KMS-11 (cell line): ENCODE measurements around the gene SLC9A9.

Experiments
- H2AFZ ChIP-seq: fragments of 200-600 bp; sonication (generic); 2 replicates; pipeline ENCODE4 v1.6.1; 2016; ENCODE audit warnings: antibody characterized with exemption, mixed run types, low read depth
- H3K27ac ChIP-seq: fragments of 200-600 bp; sonication (generic); 2 replicates; pipeline ENCODE4 v1.6.1; 2016; ENCODE audit warnings: mild to moderate bottlenecking, mixed run types
- H3K27me3 ChIP-seq: fragments of 200-600 bp; sonication (generic); 2 replicates; pipeline ENCODE4 v1.6.1; 2017; ENCODE audit warnings: mild to moderate bottlenecking, low read depth, mixed run types, moderate library complexity; ENCODE audit not compliant: insufficient read depth
- H3K36me3 ChIP-seq: fragments of 200-600 bp; sonication (generic); 2 replicates; pipeline ENCODE4 v1.6.1; 2017; ENCODE audit warnings: mild to moderate bottlenecking, mixed run types; ENCODE audit not compliant: insufficient read depth
- H3K4me1 ChIP-seq: fragments of 200-600 bp; sonication (generic); 2 replicates; pipeline ENCODE4 v1.6.1; 2016; ENCODE audit warnings: mild to moderate bottlenecking, low read depth, mixed run types; ENCODE audit not compliant: poor library complexity, severe bottlenecking
- H3K4me2 ChIP-seq: fragments of 200-600 bp; sonication (generic); 2 replicates; pipeline ENCODE4 v1.7.0; 2016; ENCODE audit warnings: mild to moderate bottlenecking, mixed run types
- H3K4me3 ChIP-seq: fragments of 200-600 bp; sonication (generic); IDR thresholded peaks from 2 replicates; pipeline ENCODE4 v1.6.1; 2017; ENCODE audit warnings: low read depth, low read length, mixed read lengths; ENCODE audit not compliant: insufficient read depth
- H3K79me2 ChIP-seq: fragments of 200-600 bp; sonication (generic); 2 replicates; pipeline ENCODE4 v1.6.1; 2016; ENCODE audit warnings: low read depth, mixed run types; ENCODE audit not compliant: insufficient read depth
- H3K9ac ChIP-seq: fragments of 200-600 bp; sonication (generic); 2 replicates; pipeline ENCODE4 v1.6.1; 2016; ENCODE audit warnings: mild to moderate bottlenecking, mixed run types
- H4K20me1 ChIP-seq: fragments of 200-600 bp; sonication (generic); 2 replicates; pipeline ENCODE4 v1.6.1; 2016; ENCODE audit warnings: mild to moderate bottlenecking, mixed run types; ENCODE audit not compliant: insufficient read depth
- TF ChIP-seq, protein P1 (sequence below): fragments of 200-600 bp; sonication (generic); conservative IDR thresholded peaks from 2 replicates; pipeline ENCODE4 v1.6.1; 2017; ENCODE audit warnings: low read depth, mild to moderate bottlenecking, antibody characterized with exemption, low read length, moderate library complexity, mixed read lengths

Gene SLC9A9

GRCh38 chr3:143255739-143256138 lies 592.5 kb downstream of the SLC9A9 start:
- TF ChIP-seq, protein P1, sequence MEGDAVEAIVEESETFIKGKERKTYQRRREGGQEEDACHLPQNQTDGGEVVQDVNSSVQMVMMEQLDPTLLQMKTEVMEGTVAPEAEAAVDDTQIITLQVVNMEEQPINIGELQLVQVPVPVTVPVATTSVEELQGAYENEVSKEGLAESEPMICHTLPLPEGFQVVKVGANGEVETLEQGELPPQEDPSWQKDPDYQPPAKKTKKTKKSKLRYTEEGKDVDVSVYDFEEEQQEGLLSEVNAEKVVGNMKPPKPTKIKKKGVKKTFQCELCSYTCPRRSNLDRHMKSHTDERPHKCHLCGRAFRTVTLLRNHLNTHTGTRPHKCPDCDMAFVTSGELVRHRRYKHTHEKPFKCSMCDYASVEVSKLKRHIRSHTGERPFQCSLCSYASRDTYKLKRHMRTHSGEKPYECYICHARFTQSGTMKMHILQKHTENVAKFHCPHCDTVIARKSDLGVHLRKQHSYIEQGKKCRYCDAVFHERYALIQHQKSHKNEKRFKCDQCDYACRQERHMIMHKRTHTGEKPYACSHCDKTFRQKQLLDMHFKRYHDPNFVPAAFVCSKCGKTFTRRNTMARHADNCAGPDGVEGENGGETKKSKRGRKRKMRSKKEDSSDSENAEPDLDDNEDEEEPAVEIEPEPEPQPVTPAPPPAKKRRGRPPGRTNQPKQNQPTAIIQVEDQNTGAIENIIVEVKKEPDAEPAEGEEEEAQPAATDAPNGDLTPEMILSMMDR: no peak
- Histone ChIP-seq H3K9ac (no peak overlapping the region), H2AFZ (no peak overlapping the region), H4K20me1 (no peaks in the 10 kb centered on the region), H3K4me3 (no peak overlapping the region), H3K27me3 (no peaks in the 10 kb centered on the region), H3K4me1 (peaks cover 22% of the 10 kb centered on the region), H3K36me3 (no peaks in the 10 kb centered on the region), H3K79me2 (no peaks in the 10 kb centered on the region), H3K4me2 (no peak overlapping the region), H3K27ac (no peak overlapping the region)

GRCh38 chr3:143252931-143253330 lies 595.3 kb downstream of the SLC9A9 start:
- Histone ChIP-seq H3K9ac (no peak overlapping the region), H3K4me1 (no peaks in the 10 kb centered on the region), H3K4me3 (no peak overlapping the region), H3K36me3 (no peaks in the 10 kb centered on the region), H3K27ac (no peak overlapping the region), H3K27me3 (no peaks in the 10 kb centered on the region), H2AFZ (no peak overlapping the region), H4K20me1 (no peaks in the 10 kb centered on the region), H3K4me2 (no peak overlapping the region), H3K79me2 (no peaks in the 10 kb centered on the region)
- TF ChIP-seq, protein P1: no peak

GRCh38 chr3:143249014-143249413 lies 599.3 kb downstream of the SLC9A9 start:
- TF ChIP-seq, protein P1: no peak
- H2AFZ ChIP-seq: no peak overlapping the region
- H3K27me3 ChIP-seq: no peaks in the 10 kb centered on the region
- no peak overlapping the region for H3K9ac ChIP-seq
- H3K4me3 ChIP-seq: no peak overlapping the region
- H3K4me2 ChIP-seq: no peak overlapping the region
- H4K20me1 ChIP-seq: no peaks in the 10 kb centered on the region
- no peaks in the 10 kb centered on the region for H3K79me2 ChIP-seq
- no peaks in the 10 kb centered on the region for H3K36me3 ChIP-seq
- H3K27ac ChIP-seq: no peak overlapping the region
- no peaks in the 10 kb centered on the region for H3K4me1 ChIP-seq

DNA sequence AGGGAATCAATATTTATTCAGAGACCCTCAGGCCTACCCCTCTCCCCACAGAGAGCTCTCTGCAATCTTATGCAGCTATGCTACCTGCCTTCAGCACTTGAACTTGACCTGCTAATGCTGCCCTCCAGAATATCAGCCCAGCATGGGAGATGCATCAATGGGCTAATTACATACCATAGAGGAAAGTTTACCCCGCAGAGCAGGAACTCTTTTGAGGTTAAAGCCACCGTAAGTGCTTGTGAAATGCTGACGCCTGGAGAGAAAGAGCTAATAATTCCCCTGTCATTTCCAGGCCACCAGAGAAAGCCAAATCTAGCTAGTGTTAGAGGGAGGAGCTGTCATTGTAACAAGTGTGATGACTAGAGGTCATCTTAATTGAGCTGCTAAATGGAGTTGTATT lies 601.2 kb downstream of the SLC9A9 start:
- H3K4me1 ChIP-seq: no peaks in the 10 kb centered on the region
- H3K4me2 ChIP-seq: no peak overlapping the region
- no peaks in the 10 kb centered on the region for H4K20me1 ChIP-seq
- H3K9ac ChIP-seq: no peak overlapping the region
- TF ChIP-seq, protein P1: no peak
- no peaks in the 10 kb centered on the region for H3K27me3 ChIP-seq
- no peak overlapping the region for H3K27ac ChIP-seq
- H3K36me3 ChIP-seq: no peaks in the 10 kb centered on the region
- H3K79me2 ChIP-seq: no peaks in the 10 kb centered on the region
- no peak overlapping the region for H2AFZ ChIP-seq
- no peak overlapping the region for H3K4me3 ChIP-seq
